Peyer's patch (tissue), 4 donors: ENCODE results near the gene RARB. TPM values are rescaled to one million over a fixed set of nuclear protein-coding genes. Genes with fewer than 3 reads are reported as not detected.

Experiments
- DNase-seq, 3 donors: peaks; one replicate each; pipeline ENCODE4 v3.0.0-alpha.2; 2017 to 2019
- H3K27ac ChIP-seq, 4 donors: fragments of 200-600 bp; sonication (generic); one replicate each; pipeline ENCODE4 v1.5.1; 2016 to 2019
- H3K27me3 ChIP-seq, 2 donors: fragments of 200-600 bp; sonication (generic); one replicate each; pipeline ENCODE4 v1.5.1; 2019
- H3K36me3 ChIP-seq, 3 donors: fragments of 200-600 bp; sonication (generic); one replicate each; pipeline ENCODE4 v1.5.1; 2016 to 2019
- H3K4me1 ChIP-seq, 4 donors: fragments of 200-600 bp; sonication (generic); one replicate each; pipeline ENCODE4 v1.5.1; 2016 to 2019
- H3K4me3 ChIP-seq, 4 donors: fragments of 200-600 bp; sonication (generic); 1 replicate in 3 of 4; 2 replicates in 1 of 4; pipeline ENCODE4 v1.5.1; 2016 to 2019; ENCODE audit warnings: mild to moderate bottlenecking in 1 of 4
- H3K9me3 ChIP-seq, 4 donors: fragments of 200-600 bp; sonication (generic); one replicate each; pipeline ENCODE4 v1.5.1; 2016 to 2019; ENCODE audit warnings: mild to moderate bottlenecking in 1 of 4
- CTCF ChIP-seq, 6 experiments: fragments of 450-650 bp in 4 of 6; fragments of 200-600 bp in 2 of 6; sonication (generic) in 1 of 6; IDR thresholded peaks; one replicate each; pipeline ENCODE4 v1.5.1; 2017 to 2019; ENCODE audit warnings: antibody characterized with exemption in 6 of 6, mild to moderate bottlenecking in 3 of 6, moderate library complexity in 1 of 6
- POLR2A ChIP-seq, 2 donors: fragments of 450-650 bp; IDR thresholded peaks; one replicate each; pipeline ENCODE4 v1.5.1; 2017; ENCODE audit warnings: antibody characterized with exemption in 2 of 2, mild to moderate bottlenecking in 2 of 2, moderate library complexity in 2 of 2
- total RNA-seq, 4 donors: library from RNA; depleted of rRNA; stranded (reverse); fragments of >200 nt; gene quantifications; one replicate each; pipeline ENCODE4 v1.1.0, GENCODE V29; 2016

The RARB gene
- total RNA-seq, 4 donors from 2014 or later: 0.53 to 4.1 (median 2.9) TPM

DNA sequence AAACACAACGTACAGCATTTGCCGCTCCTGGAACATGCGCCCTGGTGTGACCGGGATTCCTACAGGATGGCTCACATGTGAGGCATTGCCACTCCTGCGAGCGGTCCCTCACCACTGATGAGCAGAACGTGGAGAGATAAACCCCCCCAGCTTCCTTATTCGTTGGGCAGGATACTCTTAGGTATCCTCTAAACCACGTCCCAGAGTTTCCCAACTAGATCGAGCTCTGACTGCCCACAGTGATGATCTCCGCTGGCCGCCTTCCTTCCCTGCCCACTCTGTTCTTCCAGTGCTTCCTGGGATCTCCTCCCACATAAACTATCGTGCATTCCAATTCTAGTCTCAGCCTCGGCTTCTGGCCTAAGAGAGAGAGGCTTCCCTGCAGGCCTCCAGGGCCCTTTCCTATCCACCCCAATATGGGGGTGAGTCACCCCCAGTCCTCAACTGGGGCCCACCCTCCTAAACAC lies 144.9 kb downstream of the RARB start:
- no peaks in the 10 kb centered on the region for H3K9me3 ChIP-seq
- no peak for TF ChIP-seq POLR2A (IDR thresholded peaks at IDR 0.05)
- TF ChIP-seq CTCF (IDR thresholded peaks at IDR 0.05): no peak
- H3K36me3 ChIP-seq: no peaks in the 10 kb centered on the region
- H3K27ac ChIP-seq: no peak overlapping the region
- no peaks in the 10 kb centered on the region for H3K27me3 ChIP-seq
- no peak overlapping the region for H3K4me3 ChIP-seq
- H3K4me1 ChIP-seq: peaks cover 0 to 6% (median 0%) of the 10 kb centered on the region in 4 donors
- DNase-seq: no peak

GRCh38 chr3:25573386-25574171 lies 145.5 kb downstream of the RARB start:
- no peak overlapping the region for H3K27ac ChIP-seq
- no peaks in the 10 kb centered on the region for H3K27me3 ChIP-seq
- DNase-seq: no peak
- no peaks in the 10 kb centered on the region for H3K36me3 ChIP-seq
- H3K4me3 ChIP-seq: no peak overlapping the region
- no peaks in the 10 kb centered on the region for H3K9me3 ChIP-seq
- TF ChIP-seq POLR2A (IDR thresholded peaks at IDR 0.05): no peak
- no peak for TF ChIP-seq CTCF (IDR thresholded peaks at IDR 0.05)
- H3K4me1 ChIP-seq: peaks cover 0 to 6% (median 0%) of the 10 kb centered on the region in 4 donors

DNA sequence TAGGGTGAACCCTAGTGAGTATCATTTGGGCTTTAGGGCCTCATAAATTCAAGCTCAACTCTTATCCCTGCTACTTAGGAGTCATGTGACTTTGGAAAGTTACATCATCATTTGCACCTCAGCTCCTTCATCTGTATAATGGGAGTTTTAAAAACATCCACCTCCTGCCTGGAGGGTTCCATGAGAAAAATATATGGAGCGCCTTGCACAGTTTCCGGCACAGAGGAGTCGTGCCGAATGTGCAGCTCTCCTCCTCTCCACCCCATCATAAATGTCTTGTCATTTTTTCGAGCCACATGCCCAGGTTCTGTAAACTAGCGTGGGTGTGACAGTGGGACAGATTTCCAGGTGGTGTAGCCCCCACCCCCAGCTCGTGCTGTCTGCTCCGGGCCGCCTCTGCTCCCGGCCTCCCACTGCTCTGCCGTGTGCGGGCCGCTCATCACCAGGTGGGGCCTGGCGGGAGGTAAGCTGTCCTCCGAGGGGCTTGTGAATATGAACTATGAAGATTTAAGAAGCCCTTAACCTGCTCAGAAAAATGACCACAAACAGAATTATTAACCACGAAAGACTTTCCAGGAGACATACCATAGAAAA lies 146.2 kb downstream of the RARB start:
- no peak for TF ChIP-seq CTCF (IDR thresholded peaks at IDR 0.05)
- no peak for TF ChIP-seq POLR2A (IDR thresholded peaks at IDR 0.05)
- H3K4me3 ChIP-seq: no peak overlapping the region
- H3K36me3 ChIP-seq: no peaks in the 10 kb centered on the region
- H3K4me1 ChIP-seq: peaks cover 0 to 6% (median 0%) of the 10 kb centered on the region in 4 donors
- H3K27ac ChIP-seq: no peak overlapping the region
- DNase-seq: no peak
- H3K27me3 ChIP-seq: no peaks in the 10 kb centered on the region
- H3K9me3 ChIP-seq: no peaks in the 10 kb centered on the region

GRCh38 chr3:25575001-25575400 lies 146.9 kb downstream of the RARB start:
- no peak for DNase-seq
- no peak for TF ChIP-seq CTCF (IDR thresholded peaks at IDR 0.05)
- no peak for TF ChIP-seq POLR2A (IDR thresholded peaks at IDR 0.05)
- no peak overlapping the region for H3K27ac ChIP-seq

DNA sequence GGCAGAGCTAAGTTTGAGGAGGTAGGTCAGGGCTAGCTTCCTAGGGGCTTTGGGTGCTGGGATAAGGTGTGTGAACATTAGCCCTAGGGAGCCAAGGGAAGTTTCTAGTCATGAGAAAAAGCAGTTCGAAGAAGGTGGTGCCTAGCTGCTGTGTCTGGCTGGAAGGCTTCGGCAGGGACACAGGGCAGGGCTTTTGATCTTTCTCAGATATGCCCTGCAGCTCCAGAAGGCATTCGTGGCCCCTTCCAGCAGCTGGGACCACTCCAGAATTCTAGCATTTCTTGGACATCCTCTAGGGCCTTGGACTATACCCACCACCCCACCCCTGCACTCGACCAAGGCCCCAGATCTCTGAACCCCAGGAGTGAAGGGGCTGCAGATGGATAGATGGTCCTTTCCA lies 148.1 kb downstream of the RARB start:
- H3K4me3 ChIP-seq: no peak overlapping the region
- peaks cover 0 to 2% (median 0%) of the 10 kb centered on the region in 3 donors for H3K36me3 ChIP-seq
- H3K4me1 ChIP-seq: peaks cover 0 to 6% (median 0%) of the 10 kb centered on the region in 4 donors
- H3K9me3 ChIP-seq: no peaks in the 10 kb centered on the region
- no peaks in the 10 kb centered on the region for H3K27me3 ChIP-seq
- H3K27ac ChIP-seq: no peak overlapping the region
- DNase-seq: no peak
- TF ChIP-seq POLR2A (IDR thresholded peaks at IDR 0.05) (no peak), CTCF (IDR thresholded peaks at IDR 0.05) (no peak)

More at GRCh38 chr3:25575001-25575400, 146.9 kb downstream of the RARB start:
- Histone ChIP-seq H3K9me3 (no peaks in the 10 kb centered on the region), H3K4me1 (peaks cover 0 to 6% (median 0%) of the 10 kb centered on the region in 4 donors), H3K4me3 (no peak overlapping the region), H3K36me3 (no peaks in the 10 kb centered on the region), H3K27me3 (no peaks in the 10 kb centered on the region)
